Stimulated activated CD8-positive, alpha-beta memory T cell treated with anti-CD3 and anti-CD28 coated beads, Interleukin-12 subunit alpha, Interleukin-12 subunit beta, amount 100 ng/mL, for 1 hour (primary cell): ENCODE measurements around the gene PITPNC1.
"Not testable (repeated sequence)": the region's sequence is repeated elsewhere in the genome, so short reads cannot be mapped to it uniquely, and the experiment has no call there.

Experiments
- DNase-seq: peaks from one replicate; pipeline ENCODE4 v3.0.0-alpha.2; 2020; ENCODE audit warnings: low read depth

PITPNC1 gene

DNA sequence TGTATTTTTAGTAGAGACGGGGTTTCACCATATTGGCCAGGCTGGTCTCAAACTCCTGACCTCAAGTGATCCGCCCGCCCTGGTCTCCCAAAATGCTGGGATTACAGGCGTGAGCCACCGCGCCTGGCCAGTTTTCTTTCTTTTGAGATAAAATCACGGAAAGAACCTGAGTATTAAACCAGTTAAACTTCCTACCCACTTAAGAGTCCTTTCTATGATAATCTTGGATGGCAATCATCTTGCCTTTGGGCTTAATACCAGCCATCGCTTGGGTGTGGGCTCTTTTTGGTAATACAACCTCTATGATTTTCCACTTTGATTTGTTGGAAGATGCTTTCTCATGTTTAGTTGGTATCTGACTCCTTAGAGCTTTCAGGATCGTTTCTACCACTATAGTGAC, 24.0 kb downstream of the PITPNC1 start:
- DNase-seq: no peak

DNA sequence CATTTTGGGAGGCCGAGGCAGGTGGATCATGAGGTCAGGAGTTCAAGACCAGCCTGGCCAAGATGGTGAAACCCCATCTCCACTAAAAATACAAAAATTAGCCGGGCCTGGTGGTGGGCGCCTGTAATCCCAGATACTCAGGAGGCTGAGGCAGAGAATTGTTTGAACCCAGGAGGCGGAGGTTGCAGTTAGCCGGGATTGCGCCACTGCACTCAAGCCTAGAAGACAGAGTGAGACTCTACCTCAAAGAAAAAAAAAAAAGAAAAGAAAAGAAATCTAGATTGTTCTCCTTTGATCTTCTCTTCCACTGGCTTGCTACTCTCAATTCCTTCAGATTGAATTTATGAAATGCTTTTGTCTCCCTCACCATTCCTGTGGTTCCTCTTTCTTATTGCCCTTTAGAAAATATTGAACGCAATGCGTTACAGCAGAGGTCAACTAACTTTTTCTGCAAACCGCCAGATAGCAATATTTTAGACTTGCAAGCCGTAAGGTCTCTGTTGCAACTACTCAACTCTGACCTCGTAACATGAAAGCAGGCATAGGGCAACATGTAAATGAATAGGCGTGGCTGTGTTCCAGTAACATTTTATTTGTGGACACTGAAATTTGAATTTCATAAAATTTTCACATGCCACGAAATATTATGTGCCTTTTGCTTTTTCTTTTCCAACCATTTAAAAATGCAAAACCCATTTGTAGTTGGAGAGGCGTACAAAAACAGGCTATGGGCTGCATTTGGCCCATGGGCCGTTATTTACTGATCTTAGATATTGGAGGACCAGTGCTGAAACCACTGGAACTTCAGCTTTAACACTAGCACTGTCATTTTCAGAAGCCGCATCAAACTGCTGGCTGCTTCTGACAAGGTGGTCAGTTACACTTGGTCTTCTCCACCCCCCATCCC, 24.8 kb downstream of the PITPNC1 start:
- no peak for DNase-seq

DNA sequence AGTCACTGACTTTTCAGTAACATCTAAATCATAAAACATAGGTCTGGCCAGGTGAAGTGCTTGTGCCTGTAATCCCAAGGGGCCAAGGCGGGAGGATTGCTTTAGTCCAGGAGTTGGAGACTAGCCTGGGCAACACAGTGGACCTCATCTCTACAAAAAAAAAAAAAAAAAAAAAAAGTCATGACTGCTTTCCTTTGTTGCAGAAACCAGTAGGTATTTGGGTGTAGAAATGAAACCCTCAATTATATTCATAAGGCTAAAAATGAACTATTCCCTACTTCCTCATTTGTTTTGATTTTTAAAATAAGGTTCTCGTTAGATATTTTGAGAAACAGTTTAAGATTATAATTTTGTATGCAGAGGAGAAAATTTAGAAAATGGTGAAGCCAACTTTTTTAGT, 26.0 kb downstream of the PITPNC1 start:
- no peak for DNase-seq

DNA sequence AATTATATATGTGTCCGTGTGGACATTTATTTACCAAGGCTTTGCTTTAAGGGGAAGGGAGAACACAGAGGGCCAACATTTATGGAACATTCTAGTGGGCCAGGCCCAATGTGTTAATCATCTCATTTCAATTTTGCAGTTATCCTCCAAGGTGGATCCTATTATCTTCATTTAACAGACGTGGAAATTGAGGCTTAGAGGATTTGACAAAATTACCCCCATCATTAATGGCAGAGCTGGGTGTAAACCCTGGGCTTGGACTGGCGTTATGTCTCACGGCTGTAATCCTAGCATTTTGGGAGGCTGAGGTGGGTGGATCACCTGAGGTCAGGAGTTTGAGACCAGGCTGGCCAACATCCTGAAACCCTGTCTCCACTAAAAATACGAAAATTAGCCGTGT, 26.4 kb downstream of the PITPNC1 start:
- DNase-seq: no peak

DNA sequence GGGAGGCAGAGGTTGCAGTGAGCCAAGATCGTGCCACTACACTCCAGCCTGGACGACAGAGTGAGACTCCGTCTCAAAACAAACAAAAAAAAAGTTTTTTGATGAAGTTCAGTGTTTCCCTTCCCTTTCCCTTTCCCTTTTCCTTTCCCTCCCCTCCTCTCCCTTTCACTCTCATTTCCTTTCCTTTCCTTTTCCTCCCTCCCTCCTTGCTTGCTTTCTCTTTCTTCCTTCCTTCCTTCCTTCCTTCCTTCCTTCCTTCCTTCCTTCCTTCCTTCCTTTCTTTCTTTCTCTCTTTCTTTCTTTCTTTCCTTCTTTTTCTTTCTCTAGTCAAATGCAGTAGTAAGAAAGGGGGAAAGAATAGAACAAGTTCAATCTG, 31.4 kb downstream of the PITPNC1 start:
- not testable (repeated sequence) for DNase-seq

DNA sequence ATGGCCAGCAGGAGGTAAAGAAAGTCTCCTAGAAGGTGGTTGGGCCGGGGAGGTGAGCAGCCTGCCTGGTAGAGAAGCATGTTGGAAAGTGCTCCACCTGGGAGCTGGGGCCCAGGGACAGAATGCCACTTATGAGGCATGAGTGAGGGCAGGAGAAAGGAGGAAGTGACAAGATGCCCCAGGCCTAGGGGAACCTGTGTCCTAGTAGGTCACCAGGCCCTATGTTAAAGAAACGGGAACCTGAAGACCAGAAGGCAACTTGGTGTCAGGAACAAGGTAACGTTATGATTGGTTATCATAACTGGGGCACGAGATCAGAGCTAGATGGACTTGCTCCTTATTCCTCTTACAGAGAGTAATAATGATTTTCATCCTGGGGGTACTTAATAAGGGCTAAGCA, 34.3 kb downstream of the PITPNC1 start:
- no peak for DNase-seq

DNA sequence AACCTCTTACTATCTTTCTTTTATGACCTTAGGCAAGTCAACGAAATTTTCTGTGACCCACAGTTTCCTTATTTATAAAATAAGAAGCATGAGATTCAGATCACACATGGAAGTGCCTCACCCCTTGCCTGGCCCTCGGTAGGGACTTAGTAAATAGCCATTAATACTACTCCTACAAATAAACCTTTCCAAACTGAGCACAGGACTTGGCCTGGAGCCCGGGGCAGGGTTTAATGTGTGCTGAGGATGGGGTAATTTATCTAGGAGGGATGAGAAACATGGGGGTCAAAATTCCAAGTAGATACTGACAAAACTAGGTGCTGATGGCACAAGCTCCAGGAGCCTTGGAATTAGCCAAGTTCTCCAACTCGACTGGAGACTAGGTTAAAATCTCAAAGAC, 35.0 kb downstream of the PITPNC1 start:
- DNase-seq: no peak

DNA sequence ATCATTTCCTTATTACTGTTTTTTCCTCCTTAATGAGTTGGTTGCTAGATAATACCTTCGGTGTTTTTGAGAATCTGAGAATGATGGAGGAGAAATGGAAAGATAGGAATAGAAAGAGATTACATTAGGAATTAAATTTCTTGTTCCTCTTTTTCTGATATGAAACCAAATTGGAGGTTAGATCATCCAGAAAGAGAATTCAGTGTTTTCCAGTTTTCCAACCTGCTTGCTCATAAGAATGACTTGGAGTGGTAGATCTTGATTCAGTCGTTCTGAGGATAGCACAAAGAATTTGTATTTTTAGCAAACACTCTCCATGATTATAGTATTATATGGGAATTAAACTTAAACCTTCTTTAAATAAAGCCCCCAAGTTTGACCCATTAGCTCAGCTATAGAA, 35.9 kb downstream of the PITPNC1 start:
- no peak for DNase-seq

DNA sequence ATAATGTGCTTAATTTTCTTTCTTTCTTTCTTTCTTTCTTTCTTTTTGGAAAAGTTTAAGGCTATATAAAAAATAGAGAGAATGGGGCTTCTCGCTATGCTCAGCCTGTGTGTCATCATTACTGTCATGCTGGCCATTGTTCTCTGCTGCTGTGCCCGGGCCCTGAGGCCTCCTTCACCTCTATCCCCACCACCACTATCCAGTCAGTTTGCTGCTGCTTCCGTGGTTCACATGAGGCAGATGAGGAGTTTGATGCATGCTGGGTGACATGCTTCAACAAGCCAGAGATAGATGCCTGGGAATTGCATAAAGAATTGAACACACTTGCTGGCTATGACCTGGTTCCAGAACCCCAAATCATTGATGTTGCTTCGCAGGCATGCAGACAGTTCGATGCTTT, 36.3 kb downstream of the PITPNC1 start:
- no peak for DNase-seq

DNA sequence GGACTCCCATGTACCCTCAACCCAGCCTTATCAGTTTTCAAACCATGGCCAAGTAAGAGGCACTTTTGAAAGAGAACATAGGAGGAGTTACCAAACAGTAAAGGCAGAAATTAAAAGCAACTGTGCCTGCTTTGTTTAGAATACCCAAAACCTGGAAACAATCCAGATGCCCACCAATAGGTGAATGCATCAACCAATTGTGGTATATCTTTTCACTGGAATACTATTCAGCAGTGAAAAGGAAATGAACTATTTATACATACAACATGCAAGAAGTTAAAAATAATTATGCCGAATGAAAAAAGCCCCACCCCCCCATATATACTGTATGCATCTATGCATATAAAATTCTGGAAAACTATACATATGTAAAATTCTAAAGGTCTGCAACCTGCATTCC, 37.0 kb downstream of the PITPNC1 start:
- no peak for DNase-seq

DNA sequence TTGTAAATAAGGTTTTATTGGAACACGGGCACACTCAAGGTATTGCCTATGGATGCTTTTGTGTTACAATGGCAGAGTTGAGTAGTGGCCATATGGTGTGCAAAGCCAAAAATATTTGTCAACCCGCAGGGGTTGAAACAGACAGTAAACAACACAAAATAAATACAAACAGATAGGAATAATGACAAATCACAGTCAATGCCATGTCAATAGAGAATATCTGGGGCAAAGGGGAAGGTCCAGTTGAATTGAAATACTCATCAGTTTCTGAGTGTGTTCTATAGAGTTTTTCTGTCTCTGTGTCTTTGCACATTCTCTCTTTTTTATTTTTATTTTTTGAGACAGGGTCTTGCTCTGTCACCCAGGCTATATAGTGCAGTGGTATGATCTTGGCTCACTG, 37.5 kb downstream of the PITPNC1 start:
- DNase-seq: no peak

DNA sequence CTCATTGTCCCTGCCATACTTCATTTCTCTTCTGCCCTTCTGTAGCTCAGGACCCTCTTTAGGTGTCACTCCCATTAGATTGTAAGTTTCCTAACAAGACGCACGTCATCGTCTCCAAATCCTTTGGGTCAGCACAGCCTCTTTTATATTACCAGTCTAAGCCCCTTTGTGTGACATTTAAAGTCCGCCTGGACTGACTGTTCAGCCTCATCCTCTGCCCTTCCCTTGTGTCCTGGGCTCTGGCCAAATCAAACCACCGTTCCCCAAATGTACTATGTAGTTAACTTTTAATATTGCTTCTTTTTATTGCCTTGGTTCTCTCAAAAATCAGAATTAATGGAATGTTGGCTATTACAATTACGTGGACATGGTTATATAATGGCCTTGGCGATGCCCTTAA, 38.2 kb downstream of the PITPNC1 start:
- DNase-seq: no peak

DNA sequence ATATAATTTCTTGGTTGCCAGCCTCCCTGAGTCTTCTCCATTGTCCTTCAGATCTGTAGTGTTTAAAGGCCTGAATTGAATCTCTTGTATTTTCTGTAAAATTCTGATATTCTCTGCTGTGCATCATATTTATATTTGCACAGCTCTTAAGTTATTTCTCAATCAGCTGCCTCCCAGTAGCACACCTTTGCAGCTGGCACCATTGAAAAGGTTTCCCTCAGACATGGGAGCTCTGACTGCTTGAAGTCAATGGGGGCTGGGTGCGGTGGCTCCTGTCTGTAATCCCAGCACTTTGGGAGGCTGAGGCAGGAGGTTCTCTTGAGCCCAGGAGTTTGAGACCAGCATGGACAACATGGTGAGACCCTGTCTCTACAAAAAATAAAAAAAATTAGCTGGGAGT, 40.4 kb downstream of the PITPNC1 start:
- DNase-seq: no peak

DNA sequence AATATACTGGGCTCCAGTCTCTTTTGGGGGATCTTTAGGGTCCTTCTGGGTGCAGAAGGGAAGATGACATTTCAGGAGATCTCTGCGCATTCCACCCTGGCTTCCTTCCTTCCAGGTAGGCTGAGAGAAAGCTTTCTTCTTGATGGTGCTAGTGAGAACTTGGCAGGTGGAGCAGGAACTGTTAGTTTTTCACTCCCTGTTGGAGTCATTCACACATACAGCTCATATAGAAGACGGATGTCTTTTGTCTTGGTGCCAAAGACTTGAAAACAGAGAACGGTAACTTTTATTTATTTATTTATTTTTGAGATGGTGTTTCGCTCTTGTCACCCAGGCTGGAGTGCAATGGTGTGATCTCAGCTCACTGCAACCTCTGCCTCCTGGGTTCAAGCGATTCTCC, 43.9 kb downstream of the PITPNC1 start:
- no peak for DNase-seq

DNA sequence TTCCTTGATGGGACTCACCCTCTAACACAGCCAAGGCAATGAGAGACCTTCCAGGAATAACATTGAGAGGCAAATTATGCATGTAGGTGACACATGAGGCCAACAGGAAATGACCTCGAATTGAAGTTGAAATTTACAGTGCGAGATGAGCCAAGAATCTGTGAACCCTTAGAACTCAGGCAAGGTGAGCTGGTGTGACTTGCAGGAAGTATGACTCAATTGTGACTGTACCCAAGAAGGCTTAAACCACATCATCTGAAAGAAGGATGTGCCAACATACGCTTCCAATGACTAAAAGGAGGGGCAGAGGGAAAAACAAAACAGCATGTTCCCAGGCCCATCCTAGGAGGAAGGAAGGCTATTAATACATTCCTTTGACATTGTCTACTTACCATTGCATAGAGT, 44.8 kb downstream of the PITPNC1 start:
- peak; percentile 32 for DNase-seq

DNA sequence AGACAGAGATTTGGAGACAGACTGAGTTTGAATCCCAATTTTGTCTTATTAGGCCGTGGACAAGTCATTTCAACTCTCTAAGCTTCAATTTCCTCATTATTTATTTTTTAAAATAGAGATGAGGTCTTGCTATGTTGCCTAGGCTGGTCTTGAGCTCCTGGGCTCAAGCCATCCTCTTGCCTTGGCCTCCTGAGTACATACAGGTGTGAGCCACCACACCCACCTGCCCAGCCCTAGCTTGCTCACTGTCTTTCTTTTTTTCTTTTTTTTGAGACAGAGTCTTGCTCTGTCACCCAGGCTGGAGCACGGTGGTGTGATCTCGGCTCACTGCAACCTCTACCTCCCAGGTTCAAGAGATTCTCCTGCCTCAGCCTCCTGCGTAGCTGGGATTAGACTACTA, 45.2 kb downstream of the PITPNC1 start:
- not testable (repeated sequence) for DNase-seq

DNA sequence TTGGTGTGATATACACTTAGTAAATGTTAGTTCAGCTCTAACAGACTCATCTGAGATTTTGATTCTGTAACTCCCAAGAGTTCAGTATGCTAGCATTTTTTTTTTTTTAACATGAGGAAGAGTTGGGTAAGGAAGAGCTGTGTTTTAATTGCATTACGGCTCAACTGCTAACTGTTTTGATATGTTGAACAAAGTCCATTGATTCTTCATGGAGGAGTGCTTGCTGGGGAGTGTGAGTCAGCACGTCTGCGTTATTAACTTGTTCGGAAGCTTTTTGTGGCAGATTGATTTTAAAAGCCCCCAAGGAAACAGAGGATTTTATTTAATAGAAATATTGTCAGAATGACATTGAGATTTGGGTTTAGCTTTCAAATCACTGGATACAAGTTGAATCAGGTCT, 45.8 kb downstream of the PITPNC1 start:
- DNase-seq: no peak

DNA sequence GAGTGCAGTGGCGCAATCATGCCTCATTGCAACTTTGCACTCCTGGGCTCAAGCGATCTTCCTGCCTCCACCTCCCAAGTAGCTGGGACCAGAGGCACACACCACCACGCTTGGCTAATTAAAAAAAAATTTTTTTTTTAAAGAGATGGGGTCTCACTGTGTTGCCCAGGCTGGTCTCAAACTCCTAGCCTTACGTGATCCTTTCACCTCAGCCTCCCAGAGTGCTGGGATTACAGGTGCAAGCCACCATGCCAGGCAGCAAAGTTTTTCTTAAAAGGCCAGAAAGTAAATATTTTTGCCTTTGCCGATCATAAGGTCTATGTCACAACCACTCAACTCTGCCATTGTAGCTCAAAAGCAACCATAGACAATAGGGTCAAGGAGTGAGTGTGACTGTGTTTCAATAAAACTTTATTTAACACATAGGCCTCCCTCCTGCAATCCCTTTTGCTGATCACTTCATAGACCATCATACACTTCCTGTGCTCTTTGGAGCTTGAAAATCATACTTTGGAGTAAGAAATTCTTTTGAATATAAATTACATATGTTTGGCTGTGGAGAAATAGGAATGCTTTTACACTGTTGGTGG, 48.6 kb downstream of the PITPNC1 start:
- DNase-seq: no peak

DNA sequence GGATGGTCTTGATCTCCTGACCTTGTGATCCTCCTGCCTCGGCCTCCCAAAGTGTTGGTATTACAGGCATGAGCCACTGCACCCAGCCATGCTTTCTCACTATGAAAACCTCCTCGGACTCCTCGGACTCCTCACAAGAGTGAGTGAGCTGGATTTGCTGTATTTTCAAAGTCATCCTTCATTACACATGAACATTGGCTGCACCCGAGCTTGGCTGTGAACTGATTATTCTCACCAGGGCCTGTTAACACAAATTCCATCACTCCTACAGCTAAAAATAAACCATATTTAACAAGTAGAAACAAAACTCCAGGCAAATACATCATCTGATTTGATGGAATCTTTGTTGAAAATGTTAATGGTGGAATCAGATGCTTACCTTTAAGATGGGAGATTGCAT, 50.3 kb downstream of the PITPNC1 start:
- no peak for DNase-seq

DNA sequence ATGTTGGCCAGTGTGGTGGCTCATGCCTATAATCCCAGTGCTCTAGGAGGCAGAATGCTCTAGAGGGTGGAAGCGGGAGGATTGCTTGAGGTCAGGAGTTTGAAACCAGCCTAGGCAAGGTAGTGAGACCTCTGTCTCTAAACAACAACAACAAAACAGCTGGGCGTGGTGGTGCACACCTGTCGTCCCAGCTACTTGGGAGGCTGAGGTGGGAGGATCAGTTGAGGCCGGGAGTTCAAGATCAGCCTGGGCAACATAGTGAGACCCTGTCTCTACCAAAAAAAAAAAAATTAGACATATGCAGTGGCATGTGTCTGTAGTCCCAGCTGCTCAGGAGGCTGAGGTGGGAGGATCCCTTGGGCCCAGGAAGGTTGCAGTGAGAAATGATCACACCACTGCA, 53.4 kb downstream of the PITPNC1 start:
- not testable (repeated sequence) for DNase-seq

DNA sequence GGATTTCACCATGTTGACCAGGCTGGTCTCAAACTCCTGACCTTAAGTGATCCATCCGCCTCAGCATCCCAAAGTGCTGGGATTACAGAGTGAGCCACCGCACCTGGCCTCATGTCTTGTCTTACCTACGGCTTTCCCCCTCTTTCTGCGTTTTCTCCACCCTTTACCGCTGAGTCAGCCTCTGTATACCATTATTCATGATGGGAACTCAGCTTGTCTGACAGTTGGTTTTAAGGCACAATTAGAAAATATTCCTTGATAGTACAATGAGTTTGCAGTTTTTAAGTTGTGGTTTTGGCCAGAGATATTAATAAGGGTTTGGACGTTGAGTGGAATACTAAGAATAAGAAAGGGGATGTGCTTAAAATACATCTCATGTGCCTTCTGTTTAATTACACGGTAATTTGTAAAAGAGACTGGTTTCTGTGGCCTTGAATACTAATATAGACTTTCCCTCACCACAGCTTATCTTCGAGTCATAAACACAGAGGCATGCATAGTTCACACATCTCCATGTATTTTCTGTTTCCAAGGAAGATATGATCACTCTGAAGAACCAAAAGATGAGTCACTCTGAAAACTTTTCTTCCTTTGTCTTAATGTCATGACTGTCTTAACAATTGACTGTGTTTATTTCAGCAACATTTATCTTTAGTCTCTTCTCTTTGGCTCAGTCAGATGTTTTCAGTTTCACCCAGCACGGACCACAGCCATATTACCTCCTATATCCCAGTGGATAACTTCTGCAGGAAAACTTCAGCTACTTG, 54.4 kb downstream of the PITPNC1 start:
- DNase-seq: no peak

DNA sequence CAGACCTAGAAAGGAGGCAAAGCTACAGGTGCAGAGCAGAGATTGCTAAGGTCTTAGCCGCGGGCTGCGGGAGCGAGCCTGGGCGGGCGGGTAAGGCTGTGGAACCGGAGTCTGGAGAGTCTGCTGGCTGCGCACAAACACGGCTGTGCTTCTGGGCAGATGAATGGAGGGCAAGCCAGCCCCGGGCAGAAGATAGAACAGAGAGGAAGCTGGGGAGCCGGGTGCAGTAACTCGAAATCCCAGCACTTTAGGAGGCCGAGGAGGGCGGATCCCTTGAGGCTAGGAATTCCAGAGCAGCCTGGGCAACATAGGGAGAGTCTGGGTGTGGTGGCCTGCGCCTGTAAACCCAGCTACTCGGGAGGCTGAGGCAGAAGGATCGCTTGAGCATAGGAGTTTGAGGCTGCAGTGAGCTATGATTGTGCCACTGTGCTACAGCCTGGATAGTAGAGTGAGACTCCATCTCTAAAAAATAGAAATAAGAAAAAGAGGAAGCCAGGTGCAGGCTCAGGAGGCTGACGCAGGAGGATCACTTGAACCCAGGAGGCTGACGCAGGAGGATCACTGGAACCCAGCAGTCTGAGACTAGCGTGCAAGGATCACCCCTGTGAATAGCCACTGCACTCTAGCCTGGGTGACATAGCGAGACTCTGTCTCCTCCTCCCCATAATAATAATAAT, 56.3 kb downstream of the PITPNC1 start:
- DNase-seq: no peak
